Neural progenitor cell (in vitro differentiated cells): Measurements from ENCODE around the gene GOT1.

Experiments used
- CTCF ChIP-seq: fragments of 200-600 bp; sonication (generic); IDR thresholded peaks from 2 replicates; pipeline ENCODE4 v1.5.1; 2017; ENCODE audit warnings: antibody characterized with exemption, mild to moderate bottlenecking
- EZH2 ChIP-seq: fragments of 200-600 bp; sonication (generic); IDR thresholded peaks from 2 replicates; pipeline ENCODE4 v1.6.1; 2017; ENCODE audit warnings: antibody characterized with exemption, mild to moderate bottlenecking, moderate library complexity
- EZH2phosphoT487 ChIP-seq: fragments of 200-600 bp; sonication (generic); IDR thresholded peaks from 2 replicates; pipeline ENCODE4 v1.6.1; 2017; ENCODE audit warnings: antibody characterized with exemption

GRCh38 chr10:99372546-99373271 lies 57.7 kb downstream of the GOT1 start:
- TF ChIP-seq CTCF = no peak
- TF ChIP-seq EZH2phosphoT487 = no peak
- TF ChIP-seq EZH2 = no peak
